Left forelimb (tissue), 1 donor: ENCODE measurements around the gene CCNK.

Experiments used
- DNase-seq: peaks from one replicate; pipeline ENCODE4 v3.0.0-alpha.2; 2018; ENCODE audit warnings: low spot score

The CCNK gene

GRCh38 chr14:99552572-99553216, 71.5 kb downstream of the CCNK start:
- DNase-seq, result no peak

DNA sequence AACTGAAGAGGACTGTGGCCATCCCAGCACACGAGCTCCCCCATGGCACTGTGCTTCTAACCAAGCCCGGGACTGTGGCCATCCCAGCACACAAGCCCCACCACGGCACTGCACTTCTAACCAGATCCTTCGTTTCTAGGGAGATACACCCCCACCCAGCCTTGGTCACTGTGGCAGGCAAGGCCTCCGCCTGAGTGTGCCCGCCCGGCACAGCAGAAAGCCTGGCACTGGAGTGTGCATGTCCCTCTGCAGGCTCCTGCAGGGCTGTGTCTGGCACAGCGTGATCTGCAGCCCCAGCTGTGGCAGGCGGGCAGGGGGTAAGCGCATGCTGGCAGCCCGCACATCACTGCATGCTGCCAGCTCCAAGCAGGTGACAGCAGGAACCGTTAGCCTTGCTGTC, 73.0 kb downstream of the CCNK start:
- DNase-seq, result no peak

DNA sequence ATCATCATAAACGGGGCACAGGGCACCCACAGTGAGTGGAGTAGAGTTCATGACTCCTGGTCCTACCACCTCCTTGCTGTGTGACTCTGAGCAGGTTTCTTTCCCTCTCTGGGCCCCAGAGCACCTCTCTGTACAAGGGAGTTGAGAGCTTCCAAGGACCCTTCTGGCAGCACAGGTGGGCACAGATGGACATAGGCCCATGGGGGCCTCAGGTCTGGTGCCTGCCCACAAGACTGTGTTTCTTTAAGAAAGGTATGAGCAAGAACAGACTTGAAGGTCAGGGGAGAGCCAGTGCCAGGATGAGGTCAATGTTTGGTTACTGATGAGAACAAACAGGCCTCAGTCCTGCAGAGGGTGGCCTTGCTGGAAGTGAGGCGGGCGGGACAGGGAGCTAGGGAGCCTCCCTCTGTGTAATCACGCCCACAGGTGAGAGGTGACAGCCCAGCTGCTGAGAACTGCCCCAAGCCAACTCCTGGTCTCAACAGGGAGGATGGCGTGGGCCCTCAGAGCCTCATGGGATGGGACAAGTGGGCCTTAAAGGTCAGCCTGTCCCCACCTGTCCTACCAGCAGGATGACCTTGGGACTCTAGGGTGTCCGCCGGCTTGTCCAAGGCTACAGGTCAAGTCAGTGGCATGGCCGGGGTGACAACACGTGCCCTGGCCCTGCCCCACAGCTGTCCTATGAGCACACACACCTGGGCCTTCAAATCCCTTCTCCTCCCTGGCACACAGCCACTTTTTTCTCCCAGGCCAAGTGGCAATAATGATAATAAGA, 73.7 kb downstream of the CCNK start:
- DNase-seq, result no peak

GRCh38 chr14:99556134-99556791, 75.1 kb downstream of the CCNK start:
- no peak for DNase-seq

DNA sequence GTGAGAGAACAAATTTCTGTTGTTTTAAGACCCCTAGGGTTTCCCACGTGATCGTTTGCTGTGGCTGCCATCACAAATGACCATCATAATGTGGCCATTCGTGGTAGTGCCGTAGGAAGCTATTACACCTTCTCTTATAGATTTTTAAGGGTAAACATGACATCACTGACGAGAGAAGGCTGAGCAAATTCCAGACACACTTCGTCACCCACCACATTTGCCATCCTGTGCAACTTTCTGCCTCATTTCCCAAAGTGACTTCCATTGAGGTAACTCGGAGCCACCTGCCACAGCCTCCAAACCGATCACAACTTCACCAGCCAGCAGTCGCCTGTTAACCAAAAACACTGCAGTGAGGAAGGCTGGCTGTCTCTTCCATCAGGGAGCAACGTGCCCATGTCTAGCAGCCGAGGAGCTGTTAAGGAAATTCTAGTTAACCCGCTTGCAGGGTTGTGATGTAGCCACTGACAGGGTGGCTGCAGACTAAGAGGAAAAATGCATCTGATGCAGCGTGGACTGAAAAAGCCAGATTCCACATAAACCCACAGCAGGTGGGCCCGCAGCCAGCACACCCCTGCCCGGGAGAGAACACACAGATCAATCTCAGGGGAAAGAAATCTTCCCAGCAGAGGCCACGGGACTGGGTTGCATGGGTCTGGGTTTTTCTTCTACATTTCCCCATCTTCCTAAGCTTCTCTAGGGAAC, 78.2 kb downstream of the CCNK start:
- no peak for DNase-seq

- DNase-seq, result no peak
Observed at GRCh38 chr14:99560403-99560802, 79.2 kb downstream of the CCNK start.

- DNase-seq, result no peak
Observed at GRCh38 chr14:99560922-99561683, 79.9 kb downstream of the CCNK start.

DNA sequence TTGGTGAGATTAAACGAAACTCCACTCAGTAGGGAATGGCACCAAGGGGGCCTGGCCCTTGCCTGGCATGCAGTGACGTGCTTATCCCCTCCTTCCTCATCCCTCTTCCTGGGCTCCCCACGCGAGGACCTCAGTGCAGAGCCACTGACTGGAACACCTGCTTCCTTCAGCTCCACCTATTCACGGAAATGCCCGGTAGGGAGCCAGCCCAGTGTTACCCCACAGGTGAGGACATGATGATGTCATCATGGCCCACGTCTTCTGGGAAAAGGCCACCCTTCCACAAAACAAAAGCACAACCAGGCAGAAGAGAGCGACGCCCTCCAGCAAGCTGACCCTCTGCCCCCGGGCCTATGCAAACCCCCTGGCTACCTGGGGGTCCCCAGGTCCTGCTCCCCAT, 80.7 kb downstream of the CCNK start:
- no peak for DNase-seq
